Rectal smooth muscle tissue (tissue), 1 donor: ENCODE data around the gene GSG1L2.

ENCODE experiments used
- H3K27ac ChIP-seq: one replicate; pipeline ENCODE4 v1.7.0; 2013; ENCODE audit warnings: low read depth, low read length, inconsistent platforms
- H3K27me3 ChIP-seq: one replicate; pipeline ENCODE4 v1.7.0; 2013; ENCODE audit warnings: low read length; ENCODE audit not compliant: control insufficient read depth, insufficient read depth
- H3K36me3 ChIP-seq: one replicate; pipeline ENCODE4 v1.7.0; 2013; ENCODE audit warnings: low read length; ENCODE audit not compliant: control insufficient read depth, insufficient read depth
- H3K4me1 ChIP-seq: one replicate; pipeline ENCODE4 v1.7.0; 2013; ENCODE audit warnings: low read length; ENCODE audit not compliant: control insufficient read depth, insufficient read depth
- H3K4me3 ChIP-seq: one replicate; pipeline ENCODE4 v1.7.0; 2013; ENCODE audit warnings: low read length
- H3K9ac ChIP-seq: one replicate; pipeline ENCODE4 v1.7.0; 2013; ENCODE audit warnings: low read length

The GSG1L2 gene

DNA sequence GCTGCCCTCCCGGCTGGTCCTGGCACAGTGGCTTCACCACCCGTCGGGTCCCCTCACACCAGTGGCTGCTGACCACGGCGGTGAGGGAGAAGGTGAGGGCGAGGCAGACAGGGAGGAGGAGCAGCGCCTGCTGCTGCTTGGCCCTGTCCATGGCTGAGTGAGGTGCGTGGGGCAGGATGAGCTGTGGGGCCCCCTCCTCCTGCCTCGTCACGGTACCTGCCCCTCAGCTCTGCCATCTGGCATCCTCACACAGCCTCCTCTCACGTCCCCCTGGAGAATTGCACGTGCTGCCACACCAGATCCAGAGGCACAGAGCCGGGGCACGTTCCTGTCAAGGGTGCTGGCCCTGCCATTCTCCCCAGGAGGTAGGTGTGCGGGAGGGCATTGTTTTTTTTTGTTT is at the start of gene GSG1L2:
Gene GSG1L2, minus strand, starts transcription at position 159 of the 400 bp plus-strand sequence. Its CDS starts 8 bp downstream, at position 151.
- no peak within 1 kb of the TSS for H3K9ac ChIP-seq
- H3K27me3 ChIP-seq, result no peaks in the 10 kb centered on the region
- H3K4me1 ChIP-seq, result no peaks in the 10 kb centered on the region

DNA sequence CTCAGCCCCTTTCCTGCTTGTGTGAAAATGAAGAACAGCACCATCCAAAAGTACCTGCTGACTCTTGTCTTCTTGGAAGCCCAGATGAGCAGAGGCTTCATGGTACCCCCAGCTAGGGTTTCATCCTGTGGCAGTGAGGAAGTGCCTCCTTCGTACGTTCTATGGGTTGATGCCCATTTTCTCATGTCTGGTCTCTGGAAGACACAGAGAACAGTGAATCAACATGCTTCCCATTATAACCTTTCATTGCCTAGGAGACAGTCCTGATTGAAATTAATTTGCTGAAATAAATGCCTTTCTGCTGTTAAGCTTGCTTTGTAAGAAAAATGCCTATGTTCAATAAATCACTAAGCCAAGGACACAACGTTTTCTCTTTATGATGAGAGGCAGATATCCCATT is 46.7 kb upstream of the GSG1L2 start:
- H3K9ac ChIP-seq, result no peak overlapping the region
- H3K36me3 ChIP-seq, result no peaks in the 10 kb centered on the region
- H3K27ac ChIP-seq, result no peak overlapping the region
- no peaks in the 10 kb centered on the region for H3K4me1 ChIP-seq
- H3K27me3 ChIP-seq, result no peaks in the 10 kb centered on the region
- no peak overlapping the region for H3K4me3 ChIP-seq

More for the DNA sequence above, at the start of gene GSG1L2:
- Histone ChIP-seq H3K27ac (no peak within 1 kb of the TSS), H3K36me3 (no peaks in the 10 kb centered on the region), H3K4me3 (no peak within 1 kb of the TSS)

DNA sequence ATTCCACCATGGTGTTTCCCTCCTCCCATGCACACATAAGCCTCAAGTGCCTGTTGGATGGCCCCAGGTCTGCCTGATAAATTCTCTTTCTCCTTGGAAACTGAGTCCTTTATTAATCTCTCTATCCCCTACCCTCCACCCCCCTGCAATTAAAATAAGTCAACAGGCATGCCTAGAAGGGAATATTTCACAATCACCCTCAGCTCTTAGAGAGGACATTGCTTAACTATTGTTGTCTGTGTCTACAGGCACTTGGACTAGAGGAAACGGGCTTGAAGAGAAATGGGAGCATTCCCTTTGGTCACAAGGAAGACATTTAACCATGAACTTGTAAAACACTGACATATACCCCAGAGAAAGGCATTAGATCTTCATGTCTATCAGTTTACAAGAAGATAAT is 43.7 kb upstream of the GSG1L2 start:
- no peaks in the 10 kb centered on the region for H3K27me3 ChIP-seq

DNA sequence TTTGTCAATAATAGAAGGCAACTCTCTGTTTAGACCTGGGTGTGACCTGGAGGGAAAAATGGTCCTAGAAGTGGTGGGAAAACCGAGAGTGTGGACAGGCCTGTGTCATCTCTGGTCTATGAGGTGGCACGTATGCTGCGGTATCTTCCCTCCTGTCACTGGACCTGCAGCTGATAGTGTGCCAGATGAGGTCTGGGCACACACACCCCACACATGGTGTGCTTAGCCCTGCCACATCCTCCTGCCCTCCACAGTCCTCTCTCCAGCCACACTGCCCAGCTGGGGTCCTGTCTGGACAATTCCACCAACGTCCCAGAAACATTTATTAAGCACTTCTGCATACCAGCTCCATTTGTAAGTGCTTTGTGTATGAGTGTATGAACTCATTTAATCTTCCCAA is 41.1 kb upstream of the GSG1L2 start:
- no peaks in the 10 kb centered on the region for H3K36me3 ChIP-seq
- no peaks in the 10 kb centered on the region for H3K4me1 ChIP-seq
- H3K9ac ChIP-seq, result no peak overlapping the region
- no peaks in the 10 kb centered on the region for H3K27me3 ChIP-seq
- no peak overlapping the region for H3K27ac ChIP-seq
- no peak overlapping the region for H3K4me3 ChIP-seq

More for the DNA sequence above, 43.7 kb upstream of the GSG1L2 start:
- Histone ChIP-seq H3K4me1 (no peaks in the 10 kb centered on the region), H3K36me3 (no peaks in the 10 kb centered on the region), H3K9ac (no peak overlapping the region), H3K27ac (no peak overlapping the region), H3K4me3 (no peak overlapping the region)

DNA sequence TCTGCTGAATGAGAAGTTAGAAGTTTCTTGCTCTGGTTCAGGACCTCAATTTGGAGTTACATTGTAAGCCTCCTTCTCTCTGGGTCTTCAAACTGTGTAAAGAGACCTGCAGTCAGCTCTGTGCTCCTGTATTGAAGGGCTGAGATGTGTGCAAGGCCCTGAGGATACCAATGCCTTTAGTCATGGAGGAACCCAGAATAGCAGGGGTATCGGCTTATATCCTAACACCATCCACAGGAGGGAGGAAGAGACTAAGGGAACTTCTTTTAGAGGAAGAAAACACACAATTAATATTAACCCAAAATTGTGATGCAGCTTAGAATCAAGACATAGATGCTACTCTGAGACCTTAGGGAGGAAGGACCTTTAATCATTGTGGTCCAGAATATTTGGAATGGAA is 40.3 kb upstream of the GSG1L2 start:
- Histone ChIP-seq H3K4me3 (no peak overlapping the region), H3K36me3 (no peaks in the 10 kb centered on the region), H3K9ac (no peak overlapping the region), H3K27me3 (no peaks in the 10 kb centered on the region), H3K27ac (no peak overlapping the region), H3K4me1 (no peaks in the 10 kb centered on the region)

DNA sequence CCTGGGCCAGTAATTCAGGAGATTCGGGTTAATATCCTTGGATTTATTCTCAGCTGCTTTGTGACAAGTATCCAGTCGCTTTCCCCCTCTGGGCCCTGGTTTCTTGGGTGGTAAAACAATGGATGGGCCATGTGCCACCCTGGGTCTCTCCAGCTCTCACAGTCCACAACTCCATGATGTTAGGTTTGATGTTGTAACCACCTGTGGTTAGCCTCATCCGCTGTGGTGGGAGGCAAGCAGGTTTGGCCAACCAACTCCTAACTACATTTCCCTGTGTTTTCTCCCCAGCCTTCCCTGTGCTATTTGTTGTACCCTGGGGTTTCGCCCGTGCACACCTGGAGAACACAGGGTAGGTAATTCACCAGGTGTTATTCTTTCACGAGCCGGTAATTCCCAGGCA is 39.0 kb upstream of the GSG1L2 start:
- Histone ChIP-seq H3K27me3 (no peaks in the 10 kb centered on the region), H3K36me3 (no peaks in the 10 kb centered on the region), H3K9ac (no peak overlapping the region), H3K4me3 (no peak overlapping the region), H3K27ac (no peak overlapping the region), H3K4me1 (no peaks in the 10 kb centered on the region)

DNA sequence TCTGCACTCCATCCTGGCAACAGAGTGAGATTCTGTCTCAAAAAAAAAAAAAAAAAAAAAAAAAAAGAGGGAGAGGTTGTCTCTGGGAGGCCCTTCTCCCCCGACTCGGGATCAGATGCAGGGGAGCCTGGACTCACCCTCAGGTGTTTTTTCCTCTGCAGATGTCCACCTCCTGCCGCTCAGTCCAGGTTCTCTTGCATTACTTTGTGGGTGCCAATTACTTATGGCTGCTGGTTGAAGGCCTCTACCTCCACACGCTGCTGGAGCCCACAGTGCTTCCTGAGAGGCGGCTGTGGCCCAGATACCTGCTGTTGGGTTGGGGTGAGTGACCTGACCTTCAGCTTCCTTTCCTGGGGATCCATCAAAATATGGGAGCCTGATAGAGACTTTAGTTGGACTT is 37.9 kb upstream of the GSG1L2 start:
- no peak overlapping the region for H3K9ac ChIP-seq
- no peak overlapping the region for H3K27ac ChIP-seq
- H3K4me1 ChIP-seq, result no peaks in the 10 kb centered on the region
- H3K27me3 ChIP-seq, result no peaks in the 10 kb centered on the region
- no peaks in the 10 kb centered on the region for H3K36me3 ChIP-seq
- no peak overlapping the region for H3K4me3 ChIP-seq

DNA sequence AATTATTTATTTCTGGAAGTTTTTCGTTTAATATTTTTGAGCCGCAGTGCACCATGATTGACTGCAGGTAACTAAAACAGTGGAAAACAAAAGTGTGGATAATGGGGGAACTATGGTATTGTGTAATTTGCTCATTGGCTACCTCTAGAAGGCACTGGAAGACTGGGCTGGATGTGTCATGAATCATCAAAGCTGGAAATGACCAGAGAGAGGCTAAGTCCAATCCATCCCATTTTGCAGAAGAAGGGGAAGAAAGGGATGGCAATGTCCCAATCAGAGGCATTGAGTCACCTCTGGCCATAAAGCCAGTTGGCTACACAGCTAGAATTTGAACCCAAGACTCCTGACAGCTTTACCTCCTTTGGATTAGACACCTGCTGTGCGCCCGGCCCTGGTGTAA is 33.2 kb upstream of the GSG1L2 start:
- no peak overlapping the region for H3K27ac ChIP-seq
- H3K27me3 ChIP-seq, result no peaks in the 10 kb centered on the region
- H3K4me1 ChIP-seq, result no peaks in the 10 kb centered on the region
- no peak overlapping the region for H3K4me3 ChIP-seq
- H3K9ac ChIP-seq, result no peak overlapping the region
- no peaks in the 10 kb centered on the region for H3K36me3 ChIP-seq

DNA sequence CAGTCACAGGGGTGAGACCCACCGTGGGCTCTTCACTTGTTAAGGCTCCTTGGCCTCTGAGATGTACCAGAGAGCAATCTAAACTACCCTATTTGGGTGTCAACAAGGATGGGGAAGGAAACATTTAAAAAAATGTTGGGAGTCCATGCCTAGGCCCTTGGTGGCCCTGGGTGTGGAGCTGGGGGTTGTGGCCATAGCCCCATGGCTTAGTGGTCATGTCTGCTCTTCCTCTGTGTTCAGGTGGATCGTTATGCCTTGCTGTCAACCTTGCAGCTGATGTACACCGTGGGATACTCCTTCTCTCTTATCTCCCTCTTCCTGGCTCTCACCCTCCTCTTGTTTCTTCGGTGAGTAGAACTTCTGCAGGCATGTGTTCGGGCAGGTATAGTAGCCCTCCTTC is 32.4 kb upstream of the GSG1L2 start:
- Histone ChIP-seq H3K36me3 (no peaks in the 10 kb centered on the region), H3K4me3 (no peak overlapping the region), H3K4me1 (no peaks in the 10 kb centered on the region), H3K9ac (no peak overlapping the region), H3K27ac (no peak overlapping the region), H3K27me3 (no peaks in the 10 kb centered on the region)

DNA sequence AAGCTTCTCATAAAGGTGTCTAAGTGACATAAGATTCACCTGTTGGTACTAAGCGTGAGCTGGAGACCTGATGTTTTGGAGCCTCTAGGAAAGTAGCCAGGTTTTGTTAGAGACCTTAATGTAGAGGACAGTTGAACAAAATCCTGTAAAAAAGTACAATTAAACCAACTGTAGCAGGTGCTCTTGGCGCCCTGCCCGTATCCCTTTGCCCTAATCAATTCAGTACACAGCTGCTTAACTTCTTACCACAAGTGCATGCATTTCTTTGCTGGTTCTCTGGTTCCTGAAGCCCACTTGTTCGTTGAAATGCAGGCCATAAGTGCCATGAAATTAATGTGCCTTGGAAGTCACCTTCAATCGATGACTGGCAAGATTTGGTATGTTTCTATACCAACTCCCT is 28.3 kb upstream of the GSG1L2 start:
- no peak overlapping the region for H3K4me3 ChIP-seq
- H3K36me3 ChIP-seq, result no peaks in the 10 kb centered on the region
- H3K9ac ChIP-seq, result no peak overlapping the region
- no peaks in the 10 kb centered on the region for H3K4me1 ChIP-seq
- H3K27ac ChIP-seq, result no peak overlapping the region
- H3K27me3 ChIP-seq, result no peaks in the 10 kb centered on the region

DNA sequence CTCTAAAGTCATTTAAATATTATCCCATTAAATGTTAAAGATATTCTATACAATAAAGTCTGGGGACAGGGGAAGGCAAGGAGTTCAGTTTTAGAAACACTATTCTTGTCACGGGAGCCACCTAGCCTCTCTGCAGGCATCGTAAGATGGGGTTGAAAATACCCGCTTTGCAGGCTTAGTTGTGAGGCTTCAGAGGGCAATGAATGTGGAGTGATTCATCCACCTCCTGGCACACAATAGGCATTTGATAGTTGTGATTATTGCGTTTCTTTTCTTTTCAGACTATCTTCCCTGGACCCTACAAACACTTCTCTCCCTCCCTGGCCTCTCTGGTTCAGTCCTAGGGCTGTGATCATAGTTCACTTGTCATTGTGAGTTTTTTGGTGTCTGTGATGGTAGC is 23.4 kb upstream of the GSG1L2 start:
- Histone ChIP-seq H3K9ac (no peak overlapping the region), H3K4me1 (peaks cover 21% of the 10 kb centered on the region)

DNA sequence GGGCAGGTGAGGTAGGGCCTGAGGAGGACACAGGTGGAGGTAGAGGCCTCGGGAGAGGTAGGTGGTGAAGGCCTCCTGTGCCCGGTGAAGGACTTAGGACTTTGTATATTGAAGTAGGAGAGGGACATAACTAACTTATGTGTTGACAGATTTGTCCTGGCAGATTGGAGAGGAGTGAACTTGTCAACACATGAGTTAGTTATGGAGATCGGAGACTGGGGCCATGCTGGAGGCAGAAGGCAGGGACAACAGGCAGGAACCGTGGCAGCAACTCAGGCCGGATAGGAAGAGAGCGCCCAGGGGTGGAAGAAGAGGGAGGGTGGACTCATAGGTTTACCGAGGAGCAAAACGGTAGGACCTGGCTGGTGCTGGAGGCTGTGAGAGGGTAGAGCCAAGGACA is 22.3 kb upstream of the GSG1L2 start:
- no peak overlapping the region for H3K27ac ChIP-seq
- peaks cover 21% of the 10 kb centered on the region for H3K4me1 ChIP-seq
- H3K4me3 ChIP-seq, result no peak overlapping the region
- H3K36me3 ChIP-seq, result no peaks in the 10 kb centered on the region
- H3K27me3 ChIP-seq, result no peaks in the 10 kb centered on the region
- H3K9ac ChIP-seq, result no peak overlapping the region

More for the DNA sequence above, 23.4 kb upstream of the GSG1L2 start:
- H3K4me3 ChIP-seq, result no peak overlapping the region
- H3K36me3 ChIP-seq, result no peaks in the 10 kb centered on the region
- no peaks in the 10 kb centered on the region for H3K27me3 ChIP-seq
- H3K27ac ChIP-seq, result no peak overlapping the region

DNA sequence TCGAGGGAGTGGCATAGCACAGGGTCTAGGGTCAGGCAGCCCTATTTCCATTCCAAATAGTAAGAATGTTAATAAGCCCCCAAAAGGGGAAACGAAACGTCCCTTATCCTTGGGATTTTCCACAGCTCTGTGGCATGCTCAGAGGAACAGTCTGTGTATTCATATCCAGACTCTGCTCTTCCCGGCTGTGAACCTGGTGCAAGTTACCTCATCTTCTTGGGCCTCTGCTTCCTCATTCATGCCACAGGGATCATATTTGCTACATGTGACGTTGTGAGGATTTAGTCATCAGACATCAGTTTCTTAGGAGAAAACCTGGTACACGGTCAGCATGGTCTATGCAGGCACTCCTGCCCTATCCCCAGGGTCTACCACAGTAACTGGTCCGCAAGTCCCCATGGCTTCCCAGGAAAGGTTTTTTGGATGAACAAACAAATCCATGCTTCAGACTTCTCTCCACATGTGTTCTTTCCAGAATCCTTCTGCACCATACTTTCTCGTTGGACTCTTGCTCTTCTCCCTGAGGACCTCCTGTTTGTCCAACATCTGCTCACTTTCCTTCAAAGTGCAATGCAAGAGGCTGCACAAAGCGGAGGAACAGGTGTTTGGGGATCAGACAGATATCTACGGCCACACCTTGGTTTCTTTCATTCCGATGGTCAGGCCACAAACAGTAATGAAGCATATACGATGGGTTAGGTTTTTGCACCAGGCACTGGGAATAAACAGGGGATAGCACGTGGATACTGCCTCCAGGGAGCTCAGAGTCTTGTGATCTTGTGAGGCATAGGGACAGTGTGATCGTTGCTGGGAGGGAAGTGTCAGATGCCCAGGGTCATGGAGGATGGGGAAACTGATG is 21.5 kb upstream of the GSG1L2 start:
- Histone ChIP-seq H3K9ac (no peak overlapping the region), H3K27me3 (no peaks in the 10 kb centered on the region), H3K36me3 (no peaks in the 10 kb centered on the region), H3K4me1 (peaks cover 21% of the 10 kb centered on the region), H3K27ac (peak overlapping the region; percentile 80), H3K4me3 (no peak overlapping the region)
